DOHH2 (cell line): Measurements from ENCODE around the gene CTU1.

Source experiments
- EZH2phosphoT487 ChIP-seq: fragments of 200-600 bp; sonication (generic); IDR thresholded peaks from 2 replicates; pipeline ENCODE4 v1.6.1; 2017; ENCODE audit warnings: borderline replicate concordance, mild to moderate bottlenecking, antibody characterized with exemption, low read length, moderate library complexity, mixed read lengths
- TF ChIP-seq, protein P1 (sequence below): fragments of 200-600 bp; sonication (generic); IDR thresholded peaks from one replicate; pipeline ENCODE4 v1.5.1; 2014; ENCODE audit warnings: antibody characterized with exemption, mild to moderate bottlenecking, low read depth, low read length; ENCODE audit not compliant: poor library complexity, severe bottlenecking

GRCh38 chr19:51120160-51120559 is 12.0 kb upstream of the CTU1 start:
- TF ChIP-seq, protein P1, sequence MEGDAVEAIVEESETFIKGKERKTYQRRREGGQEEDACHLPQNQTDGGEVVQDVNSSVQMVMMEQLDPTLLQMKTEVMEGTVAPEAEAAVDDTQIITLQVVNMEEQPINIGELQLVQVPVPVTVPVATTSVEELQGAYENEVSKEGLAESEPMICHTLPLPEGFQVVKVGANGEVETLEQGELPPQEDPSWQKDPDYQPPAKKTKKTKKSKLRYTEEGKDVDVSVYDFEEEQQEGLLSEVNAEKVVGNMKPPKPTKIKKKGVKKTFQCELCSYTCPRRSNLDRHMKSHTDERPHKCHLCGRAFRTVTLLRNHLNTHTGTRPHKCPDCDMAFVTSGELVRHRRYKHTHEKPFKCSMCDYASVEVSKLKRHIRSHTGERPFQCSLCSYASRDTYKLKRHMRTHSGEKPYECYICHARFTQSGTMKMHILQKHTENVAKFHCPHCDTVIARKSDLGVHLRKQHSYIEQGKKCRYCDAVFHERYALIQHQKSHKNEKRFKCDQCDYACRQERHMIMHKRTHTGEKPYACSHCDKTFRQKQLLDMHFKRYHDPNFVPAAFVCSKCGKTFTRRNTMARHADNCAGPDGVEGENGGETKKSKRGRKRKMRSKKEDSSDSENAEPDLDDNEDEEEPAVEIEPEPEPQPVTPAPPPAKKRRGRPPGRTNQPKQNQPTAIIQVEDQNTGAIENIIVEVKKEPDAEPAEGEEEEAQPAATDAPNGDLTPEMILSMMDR: no peak
- no peak for TF ChIP-seq EZH2phosphoT487
